Mesenteric fat pad (tissue), 1 donor: ENCODE measurements around the gene POLR2I. TPM values are rescaled to one million over a fixed set of nuclear protein-coding genes. Genes with fewer than 3 reads are reported as not detected.
"Not testable (repeated sequence)": the region's sequence is repeated elsewhere in the genome, so short reads cannot be mapped to it uniquely, and the experiment has no call there.

Source experiments
- DNase-seq: peaks from one replicate; pipeline ENCODE4 v3.0.0-alpha.2; 2020; ENCODE audit warnings: low spot score
- total RNA-seq: library from RNA; stranded (reverse); fragmentation: NEBNext Ultra II Directional; extraction: Animal tissue kit (Norgen Biotek cat#: 25700); gene quantifications from one replicate; pipeline ENCODE4 v1.2.1, GENCODE V29; 2021
- donor health status: DM: yes; HTN: yes; CAD: no.

Gene POLR2I
- total RNA-seq, 1 donor from 2014 or later, result 63.6 TPM

DNA sequence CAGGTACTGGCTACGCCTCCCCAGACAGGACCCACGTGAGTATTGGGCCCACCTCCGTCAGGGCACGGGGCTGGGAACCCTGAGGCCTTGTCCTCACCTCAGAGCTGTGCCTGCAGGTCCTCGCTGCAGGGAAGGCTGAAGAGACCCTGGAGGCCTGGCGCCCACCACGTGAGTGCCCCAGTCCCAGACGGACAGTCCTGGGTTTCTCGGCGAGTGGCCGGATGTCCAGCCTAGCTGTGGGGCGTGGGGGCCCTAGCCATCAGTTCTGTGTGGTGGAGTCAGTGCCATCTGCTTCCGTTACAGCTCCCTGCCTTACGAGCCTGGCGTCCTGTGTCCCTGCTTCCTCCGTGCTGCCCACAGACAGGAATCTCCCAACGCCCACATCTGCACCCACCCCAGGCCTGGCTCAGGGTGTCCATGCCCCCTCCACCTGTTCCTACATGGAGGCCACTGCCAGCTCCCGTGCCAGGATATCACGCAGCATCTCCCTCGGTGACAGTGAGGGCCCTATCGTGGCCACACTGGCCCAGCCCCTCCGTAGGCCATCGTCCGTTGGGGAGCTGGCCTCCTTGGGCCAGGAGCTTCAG is 11.5 kb downstream of the POLR2I start:
- no peak for DNase-seq

DNA sequence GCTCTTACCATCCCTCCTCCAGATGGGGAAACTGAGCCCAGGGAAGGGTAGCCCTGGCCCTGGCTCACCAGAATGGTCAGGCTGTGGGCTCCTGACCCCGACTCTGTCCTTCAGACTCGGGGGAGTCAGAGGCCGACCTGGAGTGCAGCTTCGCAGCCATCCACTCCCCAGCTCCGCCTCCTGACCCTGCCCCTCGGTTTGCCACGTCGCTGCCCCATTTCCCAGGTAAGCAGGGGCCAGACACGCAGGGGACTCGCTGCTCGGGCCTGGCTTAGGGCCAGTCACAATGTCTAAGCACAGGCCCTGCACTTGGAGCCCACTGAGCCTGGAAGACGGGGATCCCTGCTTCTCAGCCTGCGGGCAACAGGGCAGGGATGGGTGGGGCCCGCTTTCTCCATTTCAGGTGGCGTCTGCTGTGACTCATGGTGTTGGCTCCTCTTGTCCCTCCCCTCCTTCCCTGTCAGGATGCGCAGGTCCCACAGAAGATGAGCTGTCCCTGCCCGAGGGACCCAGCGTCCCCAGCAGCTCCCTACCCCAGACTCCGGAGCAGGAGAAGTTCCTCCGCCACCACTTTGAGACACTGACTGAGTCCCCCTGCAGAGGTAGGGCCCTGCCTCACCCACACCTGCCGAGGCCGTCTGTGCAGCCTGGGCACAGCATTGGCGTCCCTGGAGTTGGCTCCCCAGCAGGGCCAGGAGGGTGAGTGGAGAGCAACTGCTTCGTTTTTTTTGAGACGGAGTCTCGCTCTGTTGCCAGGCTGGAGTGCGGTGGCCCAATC is 12.9 kb downstream of the POLR2I start:
- no peak for DNase-seq

DNA sequence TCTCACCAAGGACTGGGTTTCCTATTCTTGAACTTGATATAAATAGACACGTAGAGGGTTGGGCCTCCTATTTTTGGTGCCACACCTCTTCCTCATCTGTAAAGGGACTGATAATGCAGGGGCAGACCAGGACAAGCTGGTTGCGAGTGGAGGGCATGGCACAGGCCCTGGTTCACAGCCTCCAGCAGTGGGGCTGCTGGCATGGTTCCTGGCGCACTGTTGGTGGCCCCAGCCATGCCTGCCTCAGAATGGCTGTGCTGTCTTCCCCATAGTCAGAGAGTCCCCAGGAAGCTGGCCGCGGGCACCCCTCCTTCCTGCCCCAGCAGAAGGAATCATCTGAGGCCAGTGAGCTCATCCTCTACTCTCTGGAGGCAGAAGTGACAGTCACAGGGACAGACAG is 14.2 kb downstream of the POLR2I start:
- DNase-seq, result no peak

DNA sequence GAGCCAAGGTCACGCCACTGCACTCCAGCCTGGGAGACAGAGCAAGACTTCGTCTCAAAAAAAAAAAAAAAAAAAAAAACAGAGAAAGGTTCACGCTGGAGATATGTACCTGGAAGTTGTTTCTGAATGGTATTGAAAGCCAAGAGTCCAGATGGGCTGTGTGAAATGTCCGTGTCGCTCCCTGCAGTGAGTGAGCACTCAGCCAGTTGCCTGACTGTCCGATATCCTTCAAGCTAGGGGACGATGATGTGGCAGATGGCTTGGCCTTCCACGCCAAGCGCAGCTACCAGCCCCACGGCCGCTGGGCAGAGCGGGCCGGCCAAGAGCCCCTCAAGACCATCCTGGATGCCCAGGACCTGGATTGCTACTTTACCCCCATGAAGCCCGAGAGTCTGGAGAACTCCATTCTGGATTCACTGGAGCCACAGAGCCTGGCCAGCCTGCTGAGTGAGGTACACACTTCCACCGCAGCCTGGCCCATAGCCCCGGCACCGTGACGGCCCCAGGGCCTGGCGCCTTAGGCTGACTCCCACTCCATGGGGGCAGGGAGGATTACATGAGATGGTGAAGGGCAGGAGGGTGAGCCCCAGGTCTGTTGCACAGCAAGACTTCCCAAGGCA is 15.4 kb downstream of the POLR2I start:
- DNase-seq, result no peak

- DNase-seq, result no peak
Observed at GRCh38 chr19:36097036-36097435, 17.6 kb downstream of the POLR2I start.

- no peak for DNase-seq
Observed at GRCh38 chr19:36093687-36094086, 21.0 kb downstream of the POLR2I start.

- DNase-seq, result no peak
Observed at GRCh38 chr19:36093146-36093662, 21.5 kb downstream of the POLR2I start.

GRCh38 chr19:36092566-36092965 is 22.1 kb downstream of the POLR2I start:
- no peak for DNase-seq

GRCh38 chr19:36090910-36091695 is 23.6 kb downstream of the POLR2I start:
- DNase-seq, result no peak

GRCh38 chr19:36089847-36090246 is 24.8 kb downstream of the POLR2I start:
- no peak for DNase-seq

DNA sequence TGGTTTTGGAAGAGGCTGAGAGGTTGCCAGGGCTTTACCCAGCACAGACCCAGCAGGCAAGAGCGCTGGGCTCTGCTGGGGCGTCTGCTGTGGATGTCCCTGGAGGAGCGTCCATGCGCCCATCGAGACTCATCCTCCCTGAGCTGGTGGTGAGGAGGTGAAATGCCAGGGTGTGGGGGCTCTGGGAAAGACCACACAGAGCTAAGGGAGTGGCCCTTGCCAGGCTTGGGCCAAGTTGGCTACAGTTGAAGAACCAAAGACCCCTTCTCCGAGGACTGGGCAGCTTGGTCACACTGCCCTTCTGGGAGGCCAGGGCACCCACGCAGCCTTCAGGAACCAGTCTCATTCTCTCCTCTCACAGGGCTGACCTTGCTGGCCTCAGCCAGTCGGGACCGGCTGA is 28.3 kb downstream of the POLR2I start:
- DNase-seq, result no peak

DNA sequence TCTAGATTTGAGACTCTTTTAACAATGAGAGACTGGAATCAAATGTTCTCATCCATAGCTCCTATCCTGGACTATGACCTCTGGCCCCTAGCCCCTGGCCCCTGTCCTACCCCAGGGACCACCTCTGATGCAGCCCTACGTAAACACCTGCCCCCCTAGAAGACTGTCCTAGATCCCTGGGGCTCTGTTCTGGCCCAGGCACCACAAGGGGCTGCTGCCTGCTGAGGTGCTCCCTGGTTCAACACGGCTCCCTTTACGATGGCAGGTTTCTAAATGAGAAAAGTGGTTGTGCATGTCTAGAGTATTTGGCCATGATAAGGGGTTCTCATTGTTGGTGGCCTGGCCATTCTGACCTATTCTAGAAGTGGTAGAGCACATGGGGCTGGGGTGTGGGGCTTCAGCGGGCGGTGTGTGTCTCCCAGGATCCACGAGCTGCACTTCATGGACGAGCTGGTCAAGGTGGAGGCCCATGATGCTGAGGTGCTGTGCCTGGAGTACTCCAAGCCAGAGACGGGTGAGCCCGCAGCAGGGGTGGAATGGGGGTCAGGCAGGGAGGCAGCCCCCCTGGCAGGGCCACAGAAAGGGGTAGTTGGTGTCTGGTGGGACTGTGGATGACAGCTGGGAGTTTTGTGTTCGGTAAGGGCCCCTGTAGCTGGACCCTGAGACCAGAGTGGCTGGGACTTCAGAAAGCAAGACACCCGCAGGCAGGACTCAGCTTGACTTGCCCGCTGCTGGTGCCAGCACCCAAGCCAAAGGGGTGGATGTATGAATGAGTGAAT is 30.3 kb downstream of the POLR2I start:
- no peak for DNase-seq

- no peak for DNase-seq
Observed at GRCh38 chr19:36082916-36083315, 31.8 kb downstream of the POLR2I start.

DNA sequence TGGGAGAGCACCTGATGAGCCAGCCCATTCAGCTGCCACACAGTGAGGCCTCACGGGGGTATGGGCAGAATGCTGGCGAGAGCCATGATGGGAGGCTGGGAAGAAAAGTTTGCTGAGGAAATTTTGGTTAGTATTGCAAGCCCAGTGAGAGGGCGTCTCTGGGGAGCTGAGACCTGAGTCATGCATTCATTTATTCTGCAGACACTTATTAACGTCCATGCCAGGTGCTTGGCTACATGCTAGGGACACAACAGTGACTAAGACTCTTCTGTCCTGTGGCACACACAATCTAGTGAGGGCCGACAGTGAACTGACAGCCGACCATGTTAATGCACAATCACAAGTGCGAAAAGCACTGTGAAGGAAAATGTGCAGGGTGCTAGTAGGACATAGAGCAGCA is 32.8 kb downstream of the POLR2I start:
- no peak for DNase-seq

DNA sequence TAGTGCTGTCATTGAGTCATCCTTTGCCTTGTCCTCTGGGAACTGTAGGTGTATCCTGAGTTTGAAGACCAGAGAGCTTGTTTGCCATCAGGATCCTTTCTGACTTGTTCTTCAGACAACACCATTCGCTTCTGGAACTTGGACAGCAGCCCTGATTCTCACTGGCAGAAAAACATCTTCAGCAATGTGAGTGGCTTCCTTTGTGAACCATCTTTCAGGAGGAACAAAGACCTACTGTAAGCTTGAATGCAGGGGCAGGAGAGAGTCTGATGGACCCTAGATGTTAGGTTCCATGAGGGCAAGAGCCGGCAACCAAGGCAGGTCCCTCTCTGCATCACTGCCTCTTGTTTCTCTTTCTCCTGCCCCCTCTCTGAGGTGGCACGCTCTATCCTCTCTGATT is 33.3 kb downstream of the POLR2I start:
- DNase-seq, result no peak

GRCh38 chr19:36079389-36079945 is 35.2 kb downstream of the POLR2I start:
- no peak for DNase-seq

DNA sequence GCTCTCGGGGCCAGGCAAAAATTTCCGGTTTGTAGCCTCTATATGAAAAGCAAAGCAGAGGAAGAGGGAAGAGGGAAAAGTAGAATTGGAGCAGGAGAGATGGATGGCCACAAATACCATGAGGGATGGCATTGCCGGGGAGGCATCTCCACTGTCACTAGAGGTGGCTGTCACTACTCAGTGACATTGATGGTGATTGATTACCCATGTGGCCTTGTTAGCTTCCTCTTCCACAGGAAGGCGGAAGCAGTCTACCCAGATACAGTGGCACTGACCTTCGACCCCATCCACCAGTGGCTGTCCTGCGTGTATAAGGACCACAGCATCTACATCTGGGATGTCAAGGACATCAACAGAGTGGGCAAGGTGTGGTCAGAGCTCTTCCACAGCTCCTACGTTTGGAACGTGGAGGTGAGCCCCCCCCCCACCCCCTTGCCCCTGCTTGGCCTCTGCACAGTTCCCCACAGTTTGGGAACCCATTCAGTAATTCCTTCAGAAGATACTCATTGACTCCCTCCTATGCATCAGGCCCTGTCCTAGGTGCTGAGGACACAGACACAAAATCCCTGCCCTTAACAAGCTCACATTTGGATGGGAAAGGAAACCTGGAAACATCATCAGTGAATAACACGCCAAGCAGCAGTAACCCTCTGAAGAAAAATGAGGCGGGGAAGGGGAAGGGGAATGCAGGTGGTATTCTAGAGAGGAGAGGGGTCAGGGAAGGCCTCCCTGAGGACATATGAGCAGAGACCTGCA is 41.4 kb downstream of the POLR2I start:
- DNase-seq, result no peak

GRCh38 chr19:36072081-36072480 is 42.6 kb downstream of the POLR2I start:
- no peak for DNase-seq

DNA sequence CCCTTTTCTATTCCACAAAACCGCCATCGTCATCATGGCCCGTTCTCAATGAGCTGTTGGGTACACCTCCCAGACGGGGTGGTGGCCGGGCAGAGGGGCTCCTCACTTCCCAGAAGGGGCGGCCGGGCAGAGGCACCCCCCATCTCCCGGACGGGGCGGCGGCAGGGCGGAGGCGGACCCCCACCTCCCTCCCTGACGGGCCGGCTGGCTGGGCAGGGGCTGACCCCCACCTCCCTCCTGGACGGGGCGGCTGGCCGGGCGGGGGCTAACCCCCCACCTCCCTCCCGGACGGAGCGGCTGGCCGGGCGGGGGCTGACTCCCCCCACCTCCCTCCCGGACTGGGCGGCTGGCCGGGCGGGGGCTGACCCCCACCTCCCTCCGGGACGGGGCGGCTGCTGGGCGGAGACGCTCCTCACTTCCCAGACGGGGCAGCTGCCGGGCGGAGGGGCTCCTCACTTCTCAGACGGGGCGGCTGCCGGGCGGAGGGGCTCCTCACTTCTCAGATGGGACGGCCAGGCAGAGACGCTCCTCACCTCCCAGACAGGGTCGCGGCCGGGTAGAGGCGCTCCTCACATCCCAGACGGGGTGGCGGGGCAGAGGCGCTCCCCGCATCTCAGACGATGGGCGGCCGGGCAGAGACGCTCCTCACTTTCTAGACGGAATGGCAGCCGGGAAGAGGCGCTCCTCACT is 45.7 kb downstream of the POLR2I start:
- not testable (repeated sequence) for DNase-seq
